ENCODE data around the gene CAPRIN1.
"Not testable (repeated sequence)": the region's sequence is repeated elsewhere in the genome, so short reads cannot be mapped to it uniquely, and the experiment has no call there.

CAPRIN1 gene

DNA sequence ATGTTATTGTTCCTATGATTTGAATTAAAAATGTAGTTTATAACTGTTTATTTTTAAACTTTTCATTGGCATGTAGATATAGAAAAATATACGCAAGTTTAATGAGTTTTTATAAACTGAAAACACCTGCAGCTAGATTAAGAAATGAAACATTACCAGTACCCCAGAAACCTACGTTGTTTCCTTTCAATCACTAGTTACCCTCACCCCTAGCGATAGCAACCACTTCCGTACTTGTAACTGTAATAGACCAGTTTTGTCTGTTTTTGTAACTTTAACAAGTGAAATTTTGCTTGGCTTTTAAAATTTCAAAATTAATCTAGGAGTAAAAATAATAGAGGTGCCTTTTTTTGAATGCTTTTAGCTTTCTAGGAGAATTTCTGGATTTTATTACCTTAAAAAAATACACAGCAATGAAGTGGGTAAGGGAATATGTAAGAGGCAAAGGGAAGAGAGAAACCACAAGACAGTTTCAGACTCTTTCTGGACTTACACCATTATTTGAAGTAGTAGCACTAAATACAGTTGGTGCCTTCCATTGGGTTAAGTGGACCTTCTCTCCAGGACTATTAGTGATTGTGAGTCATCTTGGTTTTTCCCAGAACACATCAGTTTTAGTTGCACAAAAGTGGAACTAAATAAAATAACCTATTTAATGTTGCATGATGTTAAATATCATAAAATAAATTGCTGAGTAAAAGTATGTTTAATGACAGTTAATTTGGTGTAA is 35.2 kb downstream of the CAPRIN1 start:
- DNase-seq (ENCODE audit: low read depth) = no peak

DNA sequence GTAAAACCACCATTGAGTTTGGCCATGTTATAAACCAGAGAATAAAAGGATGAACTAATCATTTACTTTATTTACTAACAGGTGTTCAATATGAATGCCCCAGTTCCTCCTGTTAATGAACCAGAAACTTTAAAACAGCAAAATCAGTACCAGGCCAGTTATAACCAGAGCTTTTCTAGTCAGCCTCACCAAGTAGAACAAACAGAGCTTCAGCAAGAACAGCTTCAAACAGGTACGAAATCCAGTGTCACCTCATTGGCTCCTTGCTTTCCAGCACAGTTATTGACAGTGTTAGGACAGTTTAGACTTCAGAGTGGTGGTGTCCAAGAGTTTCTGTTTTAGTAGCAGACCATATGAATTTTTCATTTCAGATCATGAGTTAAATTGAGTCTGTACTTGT is 40.3 kb downstream of the CAPRIN1 start:
- DNase-seq (ENCODE audit: low read depth) = no peak

DNA sequence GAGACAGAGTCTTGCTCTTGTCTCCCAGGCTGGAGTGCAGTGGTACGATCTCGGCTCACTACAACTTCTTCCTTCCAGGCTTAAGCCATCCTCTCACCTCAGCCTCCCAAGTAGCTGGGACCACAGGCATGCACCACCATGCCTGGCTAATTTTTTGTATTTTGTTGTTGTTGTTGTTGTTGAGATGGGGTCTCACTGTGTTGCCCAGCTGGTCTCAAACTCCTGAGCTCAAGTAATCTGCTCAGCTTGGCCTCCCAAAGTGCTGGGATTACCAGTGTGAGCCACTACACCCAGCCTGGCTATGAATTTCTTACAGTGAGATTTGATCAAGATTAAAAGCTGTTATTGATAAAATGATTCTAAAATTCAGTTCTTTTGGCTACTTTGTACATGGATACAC is 43.4 kb downstream of the CAPRIN1 start:
- DNase-seq (ENCODE audit: low read depth) = not testable (repeated sequence)

DNA sequence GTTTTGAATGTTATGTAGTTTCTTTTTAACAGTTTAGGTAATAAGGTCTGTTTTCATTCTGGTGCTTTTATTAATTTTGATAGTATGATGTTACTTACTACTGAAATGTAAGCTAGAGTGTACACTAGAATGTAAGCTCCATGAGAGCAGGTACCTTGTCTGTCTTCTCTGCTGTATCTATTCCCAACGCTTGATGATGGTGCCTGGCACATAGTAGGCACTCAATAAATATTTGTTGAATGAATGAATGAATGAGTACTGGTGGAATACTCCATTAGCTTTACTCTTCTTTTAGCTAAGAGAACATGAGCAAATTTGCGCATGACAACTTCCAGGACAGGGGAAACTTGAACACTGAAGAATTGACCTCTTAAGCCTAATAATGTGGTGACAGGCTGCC is 47.3 kb downstream of the CAPRIN1 start:
- DNase-seq (ENCODE audit: low read depth) = no peak

DNA sequence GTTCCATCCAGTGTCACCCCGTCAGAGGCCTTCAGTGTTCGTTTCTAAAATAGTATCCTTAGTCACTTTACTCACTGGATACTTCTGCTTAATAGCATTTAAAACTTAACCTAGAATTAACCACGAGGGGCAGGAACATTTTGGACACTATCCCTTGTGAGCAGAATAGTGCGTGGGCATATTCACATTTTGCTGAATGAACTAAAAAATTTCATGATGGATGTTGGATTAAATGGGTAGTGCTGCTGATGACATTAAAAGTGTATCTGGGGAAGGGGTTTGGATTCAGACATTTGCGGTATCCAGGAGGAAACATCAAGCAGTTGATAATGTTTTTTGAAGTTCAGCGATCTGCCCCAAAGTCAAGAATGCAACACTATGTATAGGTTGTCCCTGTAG is 53.1 kb downstream of the CAPRIN1 start:
- no peak for DNase-seq (ENCODE audit: low read depth)

DNA sequence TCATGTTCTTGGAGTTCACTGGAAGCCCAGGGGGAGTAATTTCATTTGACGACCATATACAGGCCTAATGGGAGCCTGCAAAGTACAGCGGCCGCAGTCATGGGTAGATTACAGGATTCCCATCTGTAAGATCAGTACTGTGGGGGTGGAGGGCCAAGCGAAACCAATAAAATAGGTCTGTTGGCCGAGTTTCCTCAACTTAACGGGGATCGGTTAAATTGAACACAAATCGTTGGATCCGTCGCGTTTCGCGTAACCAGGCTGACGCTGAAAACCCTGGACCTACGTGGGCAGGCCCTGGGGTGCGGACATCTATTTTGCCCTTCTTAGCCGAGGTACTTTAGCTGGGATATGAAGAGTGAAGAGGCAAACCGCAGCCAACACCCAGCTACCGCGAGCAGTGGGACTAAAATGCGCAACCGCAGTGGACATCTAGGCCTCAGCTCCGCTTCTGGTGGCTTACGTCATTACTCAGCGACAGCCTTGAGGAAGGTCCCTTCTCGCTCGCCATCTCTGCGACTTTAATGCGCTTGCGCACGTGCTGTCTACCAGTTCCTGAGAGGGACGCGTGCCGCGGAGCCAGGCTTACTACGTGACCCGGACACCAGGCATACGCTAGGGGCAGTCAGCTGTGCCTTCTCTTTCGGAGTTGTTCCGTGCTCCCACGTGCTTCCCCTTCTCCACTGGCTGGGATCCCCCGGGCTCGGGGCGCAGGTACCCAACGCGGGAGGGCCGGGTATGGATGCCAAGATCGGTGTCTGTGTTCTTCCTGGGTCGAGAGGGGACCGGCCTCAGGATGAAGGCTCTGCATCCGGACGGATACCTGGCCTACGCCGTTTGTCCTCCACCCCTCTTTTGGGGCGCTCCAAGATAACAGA is 53.8 kb downstream of the CAPRIN1 start, which contains the start of gene NAT10:
Gene NAT10 (plus strand): TSS at position 551 of the 878 bp plus-strand sequence. CDS start 2,597 bp downstream, outside the sequence.
- DNase-seq (ENCODE audit: low read depth) = peak; percentile 94

DNA sequence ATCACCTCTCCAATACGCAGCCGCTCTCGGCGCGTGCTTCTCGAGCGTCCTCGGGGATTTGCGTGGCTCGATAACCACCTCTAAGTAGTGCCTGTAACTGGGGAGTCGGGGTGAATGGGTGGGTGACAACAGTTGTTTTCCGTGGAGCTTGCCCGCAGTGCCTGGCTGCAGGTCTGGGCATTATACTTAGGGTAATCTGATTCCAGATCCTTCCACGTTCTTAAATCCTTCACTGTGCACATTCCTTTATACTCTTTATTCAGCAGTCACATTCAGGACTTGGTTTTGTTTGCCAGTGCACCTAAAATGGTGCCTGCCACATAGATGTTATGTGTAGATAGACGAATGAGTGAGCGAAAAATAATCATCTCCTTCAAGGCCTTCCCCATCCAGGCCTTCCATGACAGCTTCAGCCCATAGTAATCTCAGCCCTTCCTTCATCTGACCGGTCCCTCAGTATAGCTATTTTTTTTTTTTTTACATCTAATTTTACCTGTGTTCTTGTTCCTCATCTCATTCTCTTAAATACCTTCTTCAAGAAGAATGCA is 54.5 kb downstream of the CAPRIN1 start:
- no peak for DNase-seq (ENCODE audit: low read depth)

DNA sequence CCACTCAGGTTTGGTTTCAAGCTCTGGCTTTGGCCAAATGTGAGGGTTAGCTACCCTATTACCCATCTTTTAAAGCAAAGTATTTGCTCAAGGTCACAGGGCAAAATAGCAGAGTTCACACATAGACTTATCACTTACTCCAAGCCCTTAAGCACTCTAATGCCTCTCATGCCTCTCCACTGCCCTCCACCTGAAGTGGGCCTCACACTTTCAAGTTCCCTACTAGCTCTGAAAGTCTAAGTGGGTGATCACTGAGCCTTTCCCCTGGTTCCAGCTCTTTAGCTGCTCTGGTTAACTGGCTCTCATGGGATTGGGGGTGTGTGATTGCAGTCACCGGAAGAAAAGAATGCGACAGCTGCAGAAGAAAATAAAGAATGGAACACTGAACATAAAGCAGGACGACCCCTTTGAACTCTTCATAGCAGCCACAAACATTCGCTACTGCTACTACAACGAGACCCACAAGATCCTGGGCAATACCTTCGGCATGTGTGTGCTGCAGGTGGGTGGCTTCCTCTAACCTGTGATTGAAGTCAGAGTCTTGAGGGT is 60.3 kb downstream of the CAPRIN1 start:
- DNase-seq (ENCODE audit: low read depth) = no peak

DNA sequence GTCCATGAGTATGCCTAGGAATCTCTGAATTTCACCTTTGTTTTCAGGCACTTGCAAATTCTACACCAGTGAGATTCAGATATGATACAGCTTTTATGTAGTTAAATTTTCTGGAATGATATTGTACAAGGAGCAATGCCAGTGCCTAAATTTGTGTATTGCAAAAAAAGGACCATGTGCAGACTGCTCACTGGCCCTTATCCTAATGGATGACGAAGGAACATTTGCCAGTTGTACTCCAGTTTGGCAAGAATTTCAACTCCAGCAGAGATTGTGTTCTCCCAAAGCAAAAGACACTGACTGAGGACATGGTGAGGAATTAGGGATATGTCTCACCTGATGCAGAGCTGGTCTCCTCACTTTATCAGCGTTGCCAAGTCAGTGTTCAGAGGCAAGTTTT is 62.5 kb downstream of the CAPRIN1 start:
- DNase-seq (ENCODE audit: low read depth) = no peak

DNA sequence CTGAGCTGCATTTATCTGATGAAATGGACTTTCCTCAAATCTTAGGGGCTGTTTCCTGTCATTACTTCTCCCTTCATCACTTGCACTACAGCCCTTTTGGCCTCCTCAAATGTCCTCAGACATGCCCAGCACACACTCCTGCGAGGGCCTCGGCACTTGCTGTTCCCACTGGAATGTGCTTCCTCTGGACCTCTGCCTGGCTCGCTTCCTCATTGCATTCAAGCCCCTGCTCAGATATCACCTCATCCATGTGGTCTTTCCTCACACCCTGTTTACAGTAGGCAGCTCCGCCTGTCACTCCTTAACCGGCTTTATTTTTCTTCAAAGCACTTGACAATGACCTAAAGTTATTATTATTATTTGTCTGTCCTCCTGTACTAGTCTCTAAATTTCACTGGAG is 62.9 kb downstream of the CAPRIN1 start:
- no peak for DNase-seq (ENCODE audit: low read depth)

DNA sequence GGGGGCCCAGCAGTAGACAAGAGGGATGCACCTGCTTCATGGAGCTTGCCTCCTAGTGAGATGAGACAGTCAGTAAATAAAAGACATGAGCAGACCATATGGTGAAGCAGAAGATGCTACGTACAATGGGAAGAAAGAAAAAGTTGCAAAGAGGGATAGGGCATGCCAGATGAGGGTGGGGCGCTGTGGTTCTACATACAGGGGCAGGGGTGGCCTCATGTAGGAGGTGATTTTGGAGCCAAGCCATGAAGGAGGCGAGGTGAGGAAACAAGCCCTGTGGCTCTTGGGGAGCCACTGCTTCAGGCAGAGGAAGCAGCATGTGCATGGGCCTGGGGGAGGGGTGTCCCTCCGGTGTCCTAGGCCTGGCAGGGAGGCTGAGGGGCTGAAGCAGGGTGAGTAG is 69.1 kb downstream of the CAPRIN1 start:
- no peak for DNase-seq (ENCODE audit: low read depth)

DNA sequence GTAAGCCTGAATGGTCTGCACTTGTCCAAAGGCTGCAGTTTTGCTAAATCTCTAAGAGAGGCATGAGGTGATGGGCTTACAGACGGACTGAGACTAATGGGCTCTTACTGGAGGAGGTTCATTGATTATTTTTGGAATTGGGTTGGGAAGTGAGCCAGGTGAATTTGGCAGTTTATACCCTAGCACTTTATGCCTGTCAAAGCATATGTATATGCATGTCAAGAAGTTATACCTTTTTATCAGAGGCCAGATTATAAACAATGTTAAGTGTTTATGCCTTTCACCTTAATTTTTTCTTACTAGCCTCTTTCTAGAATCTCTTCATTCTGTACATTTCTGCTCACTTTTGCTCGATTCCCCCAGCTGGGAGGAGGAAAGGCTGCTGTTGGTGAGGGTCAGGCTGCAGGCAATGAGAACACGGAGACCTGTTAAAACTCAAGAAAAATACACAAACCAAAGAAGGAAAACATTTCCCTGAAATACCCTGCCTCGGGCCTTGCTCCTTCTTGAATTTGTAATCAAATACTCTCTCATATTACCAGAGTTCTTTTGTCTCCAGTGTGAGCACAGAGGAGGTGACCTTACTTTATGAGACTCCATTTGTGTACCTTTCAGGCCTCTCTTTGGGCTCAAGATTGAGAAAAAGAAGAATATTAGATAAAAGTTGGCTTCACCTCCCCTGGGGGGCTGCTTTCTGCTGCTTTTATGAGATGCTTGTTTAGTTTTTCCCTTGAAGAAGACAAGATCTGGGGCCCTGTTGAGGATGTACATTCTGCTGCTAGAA is 73.5 kb downstream of the CAPRIN1 start:
- no peak for DNase-seq (ENCODE audit: low read depth)

DNA sequence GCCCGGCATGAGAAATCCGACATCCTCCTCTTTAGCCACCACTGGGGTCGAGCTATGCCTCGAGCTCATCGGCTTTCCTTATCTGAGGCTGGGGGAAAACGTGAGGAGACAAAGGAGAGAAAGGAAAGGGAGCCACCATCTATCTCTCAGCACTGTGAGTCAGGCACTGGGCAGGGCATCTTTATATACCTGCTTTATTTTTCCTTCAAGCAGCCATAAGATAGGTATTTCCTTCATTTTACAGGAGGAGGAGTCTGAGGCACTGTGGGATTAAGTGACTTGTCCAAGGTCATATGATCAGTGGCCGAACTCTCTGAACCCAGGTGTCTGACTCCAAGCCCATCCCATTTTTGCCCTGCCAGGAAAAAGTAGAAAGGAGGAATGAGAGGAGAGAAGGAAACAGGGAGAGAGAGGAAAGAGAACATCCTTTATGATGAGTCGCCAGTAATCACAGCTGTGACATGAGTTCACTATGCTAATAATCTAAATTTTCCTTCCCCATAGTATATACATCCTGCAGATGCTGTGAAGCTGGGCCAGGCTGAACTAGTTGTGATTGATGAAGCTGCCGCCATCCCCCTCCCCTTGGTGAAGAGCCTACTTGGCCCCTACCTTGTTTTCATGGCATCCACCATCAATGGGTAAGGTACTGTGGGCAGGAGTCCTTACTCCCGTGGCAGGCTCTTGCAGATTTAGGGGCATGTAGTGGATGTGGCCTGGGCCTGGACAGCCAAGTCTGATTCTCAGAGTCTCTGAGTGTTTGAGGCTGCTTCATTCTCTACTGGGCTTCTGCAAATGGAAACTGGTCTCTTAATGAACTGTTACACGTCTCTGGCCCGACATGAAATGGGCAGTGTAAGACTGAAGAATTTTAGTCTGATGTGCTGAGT is 75.7 kb downstream of the CAPRIN1 start:
- no peak for DNase-seq (ENCODE audit: low read depth)

DNA sequence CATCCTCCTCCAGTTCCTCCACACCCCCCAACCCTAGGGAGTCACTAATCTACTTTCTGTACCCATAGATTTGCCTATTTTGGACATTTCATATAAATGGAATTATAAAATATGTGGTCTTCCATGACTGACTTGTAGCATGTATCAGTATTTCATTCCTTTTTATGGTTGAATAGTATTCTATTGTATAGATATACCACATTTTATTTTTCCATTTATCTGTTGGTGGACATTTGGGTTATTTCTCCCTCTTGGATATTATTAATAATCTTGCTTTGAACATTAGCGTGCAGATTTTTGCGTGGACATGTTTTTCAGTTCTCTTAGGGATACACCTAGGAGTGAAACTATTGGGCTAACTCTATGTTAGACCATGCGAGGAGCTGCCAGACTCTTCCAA is 77.3 kb downstream of the CAPRIN1 start:
- DNase-seq (ENCODE audit: low read depth) = no peak

DNA sequence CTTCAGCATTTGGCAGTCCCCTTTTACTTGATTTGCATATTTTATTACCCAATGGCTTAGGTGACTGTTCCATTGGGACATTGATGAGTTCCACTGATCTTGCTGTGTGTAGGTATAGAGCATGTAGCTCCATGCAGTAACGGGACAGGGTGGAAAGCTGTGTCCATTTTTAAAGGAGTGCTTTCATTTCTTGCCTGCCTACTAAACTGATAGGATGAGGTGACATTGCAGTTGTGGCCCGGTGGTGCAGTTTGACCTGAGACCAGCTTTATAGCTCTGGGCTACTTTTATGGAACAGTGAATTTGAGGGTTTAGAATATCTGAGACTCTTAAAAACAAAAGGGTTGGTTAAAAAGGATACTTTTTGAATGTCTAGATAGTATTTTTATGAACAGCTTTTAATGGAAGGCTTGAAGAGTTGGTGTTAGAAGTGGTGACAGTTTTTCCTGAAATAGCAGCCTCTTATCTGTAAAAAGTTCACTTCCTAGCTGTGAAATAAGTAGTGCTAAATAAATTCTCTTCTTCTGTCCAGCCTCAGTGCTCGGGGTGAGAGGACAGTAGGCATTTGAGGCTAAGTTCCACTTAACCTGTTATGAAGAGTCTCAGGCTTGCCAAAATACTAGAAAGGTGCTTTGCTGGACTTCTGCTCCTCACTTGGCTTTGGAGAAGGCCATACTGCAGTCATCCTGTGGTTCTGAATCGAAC is 80.9 kb downstream of the CAPRIN1 start:
- no peak for DNase-seq (ENCODE audit: low read depth)

DNA sequence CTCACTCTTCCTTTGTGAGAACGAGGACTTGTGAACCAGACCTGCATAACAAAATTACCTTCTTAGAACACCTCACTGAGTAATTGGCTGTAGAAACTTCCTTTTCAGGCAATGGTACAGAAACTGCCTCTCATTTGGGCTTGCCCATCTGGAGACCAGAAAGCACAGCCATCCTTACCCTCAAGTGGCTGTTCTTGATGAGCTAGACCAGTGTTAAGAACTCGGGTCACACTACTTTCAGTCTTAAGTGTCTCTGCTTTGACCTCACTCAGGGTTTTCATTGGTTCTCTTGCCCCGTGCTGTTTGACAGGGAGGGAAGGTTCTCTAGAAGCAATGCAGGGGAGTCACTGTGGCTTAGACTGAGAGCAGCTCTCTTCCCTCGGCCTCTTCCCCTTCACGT is 83.2 kb downstream of the CAPRIN1 start:
- no peak for DNase-seq (ENCODE audit: low read depth)

DNA sequence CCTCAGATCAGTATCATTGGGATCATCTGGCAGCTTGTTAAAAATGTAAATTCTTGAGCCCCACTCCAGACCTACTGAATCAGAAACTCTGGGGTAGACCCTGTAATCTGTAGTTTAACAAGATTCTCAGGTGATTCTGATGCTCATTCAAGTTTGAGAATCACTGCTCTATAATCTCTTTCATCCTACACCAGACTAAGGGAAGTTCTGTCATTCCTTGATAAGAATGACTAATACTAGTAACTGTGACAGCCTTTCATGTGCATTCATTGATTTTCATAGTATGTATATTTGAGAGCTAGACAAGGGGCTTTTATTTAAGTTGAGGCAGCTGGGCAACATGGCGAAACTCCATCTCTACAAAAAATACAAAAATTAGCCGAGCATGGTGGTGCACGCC is 83.9 kb downstream of the CAPRIN1 start:
- DNase-seq (ENCODE audit: low read depth) = no peak

DNA sequence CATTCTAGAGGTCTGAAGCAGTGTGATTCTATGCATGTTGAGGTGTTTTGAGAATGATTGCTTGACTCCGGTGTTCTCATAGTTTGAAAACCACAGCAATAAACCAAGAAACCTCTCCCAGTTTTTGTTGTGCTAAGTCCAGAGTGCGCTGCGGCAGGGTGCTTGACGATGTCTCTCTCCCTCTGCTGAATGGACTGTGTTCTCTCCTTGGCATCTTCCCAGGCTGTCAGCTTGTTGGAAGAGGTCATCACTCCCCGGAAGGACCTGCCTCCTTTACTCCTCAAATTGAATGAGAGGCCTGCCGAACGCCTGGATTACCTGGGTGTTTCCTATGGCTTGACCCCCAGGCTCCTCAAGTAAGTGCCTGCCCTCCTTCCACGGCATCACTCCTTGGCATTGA is 84.9 kb downstream of the CAPRIN1 start:
- DNase-seq (ENCODE audit: low read depth) = no peak

DNA sequence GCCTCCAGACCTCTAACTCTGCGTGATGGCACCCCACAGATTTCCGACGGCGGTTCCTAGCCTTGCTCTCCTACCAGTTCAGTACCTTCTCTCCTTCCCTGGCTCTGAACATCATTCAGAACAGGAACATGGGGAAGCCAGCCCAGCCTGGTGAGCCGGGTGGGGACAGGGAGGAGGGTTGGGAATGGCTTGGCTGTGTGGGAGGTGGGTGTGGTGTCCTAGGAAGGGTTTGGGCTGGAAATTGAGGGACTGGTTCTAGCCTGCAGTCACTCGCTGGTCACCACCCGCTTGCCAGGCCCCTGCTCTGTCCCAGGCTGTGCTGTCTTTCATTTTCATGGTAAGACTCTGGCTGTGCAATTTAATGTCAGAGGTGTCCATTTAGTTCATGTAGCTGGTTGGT is 87.8 kb downstream of the CAPRIN1 start:
- no peak for DNase-seq (ENCODE audit: low read depth)

DNA sequence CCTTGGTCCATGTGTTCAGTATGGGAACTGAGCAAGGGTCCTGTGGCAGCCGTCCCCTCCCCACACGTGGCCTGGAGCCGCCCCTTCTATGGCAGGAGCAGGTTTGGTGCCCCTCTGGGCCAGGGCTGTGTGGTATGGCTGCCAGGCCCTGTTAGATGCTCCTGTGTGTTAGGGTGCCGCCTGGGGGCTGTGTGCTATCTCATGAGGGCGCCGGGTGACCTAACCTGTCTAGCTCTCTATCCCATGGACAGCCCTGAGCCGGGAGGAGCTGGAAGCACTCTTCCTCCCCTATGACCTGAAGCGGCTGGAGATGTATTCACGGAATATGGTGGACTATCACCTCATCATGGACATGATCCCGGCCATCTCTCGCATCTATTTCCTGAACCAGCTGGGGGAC is 88.6 kb downstream of the CAPRIN1 start:
- DNase-seq (ENCODE audit: low read depth) = no peak

Data from activated T-helper 1 cell treated with Interleukin-2 at 50 U/mL for 16 hours (primary cell).